Measurements from ENCODE around the gene BMP8A. TPM values are rescaled to one million over a fixed set of nuclear protein-coding genes. Genes with fewer than 3 reads are reported as not detected.

The BMP8A gene
- polyA plus RNA-seq, 1 donor from 2014 or later, result not detected

DNA sequence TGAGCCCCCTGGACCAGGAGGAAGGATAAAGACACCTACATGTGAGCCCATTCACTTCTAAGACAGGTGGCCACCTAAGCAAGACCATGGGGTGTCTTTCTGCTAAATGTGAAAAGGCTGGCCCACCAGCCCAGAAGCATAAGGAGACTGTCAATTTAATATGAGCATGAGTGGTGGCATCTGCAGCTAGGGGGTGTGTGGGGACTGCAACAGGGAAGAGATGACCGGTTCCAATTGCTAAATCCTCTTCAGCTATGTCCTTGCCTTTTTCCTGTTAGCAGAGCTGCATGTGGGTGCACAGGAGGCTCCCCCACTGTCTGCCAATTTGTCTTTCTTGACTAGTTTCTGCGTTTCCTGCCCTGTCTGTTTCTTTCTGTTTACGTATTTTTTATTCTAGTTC is 22.3 kb upstream of the BMP8A start:
- H3K4me2 ChIP-seq (ENCODE audit: low read length), result no peak overlapping the region
- no peaks in the 10 kb centered on the region for H3K79me2 ChIP-seq (replicated peaks; ENCODE audit: insufficient read depth, low read length)
- H2AFZ ChIP-seq (ENCODE audit: low read depth, low read length), result no peak overlapping the region
- H3K36me3 ChIP-seq (ENCODE audit: insufficient read depth, low read length), result peaks cover 8% of the 10 kb centered on the region
- H4K20me1 ChIP-seq (ENCODE audit: insufficient read depth), result no peaks in the 10 kb centered on the region
- H3K27ac ChIP-seq (ENCODE audit: low read length), result no peak overlapping the region
- H3K27me3 ChIP-seq (ENCODE audit: insufficient read depth, low read depth, low read length), result no peaks in the 10 kb centered on the region
- no peaks in the 10 kb centered on the region for H3K9me2 ChIP-seq (ENCODE audit: insufficient read depth, low read length)
- no peaks in the 10 kb centered on the region for H3K9me3 ChIP-seq (ENCODE audit: low read length)
- no peak overlapping the region for H3K9ac ChIP-seq (ENCODE audit: low read length)
- no peak overlapping the region for H3K4me3 ChIP-seq (ENCODE audit: low read length)
- TF ChIP-seq TAF1 (IDR thresholded peaks at IDR 0.05; ENCODE audit: low read depth), result no peak
- TF ChIP-seq, protein P1, sequence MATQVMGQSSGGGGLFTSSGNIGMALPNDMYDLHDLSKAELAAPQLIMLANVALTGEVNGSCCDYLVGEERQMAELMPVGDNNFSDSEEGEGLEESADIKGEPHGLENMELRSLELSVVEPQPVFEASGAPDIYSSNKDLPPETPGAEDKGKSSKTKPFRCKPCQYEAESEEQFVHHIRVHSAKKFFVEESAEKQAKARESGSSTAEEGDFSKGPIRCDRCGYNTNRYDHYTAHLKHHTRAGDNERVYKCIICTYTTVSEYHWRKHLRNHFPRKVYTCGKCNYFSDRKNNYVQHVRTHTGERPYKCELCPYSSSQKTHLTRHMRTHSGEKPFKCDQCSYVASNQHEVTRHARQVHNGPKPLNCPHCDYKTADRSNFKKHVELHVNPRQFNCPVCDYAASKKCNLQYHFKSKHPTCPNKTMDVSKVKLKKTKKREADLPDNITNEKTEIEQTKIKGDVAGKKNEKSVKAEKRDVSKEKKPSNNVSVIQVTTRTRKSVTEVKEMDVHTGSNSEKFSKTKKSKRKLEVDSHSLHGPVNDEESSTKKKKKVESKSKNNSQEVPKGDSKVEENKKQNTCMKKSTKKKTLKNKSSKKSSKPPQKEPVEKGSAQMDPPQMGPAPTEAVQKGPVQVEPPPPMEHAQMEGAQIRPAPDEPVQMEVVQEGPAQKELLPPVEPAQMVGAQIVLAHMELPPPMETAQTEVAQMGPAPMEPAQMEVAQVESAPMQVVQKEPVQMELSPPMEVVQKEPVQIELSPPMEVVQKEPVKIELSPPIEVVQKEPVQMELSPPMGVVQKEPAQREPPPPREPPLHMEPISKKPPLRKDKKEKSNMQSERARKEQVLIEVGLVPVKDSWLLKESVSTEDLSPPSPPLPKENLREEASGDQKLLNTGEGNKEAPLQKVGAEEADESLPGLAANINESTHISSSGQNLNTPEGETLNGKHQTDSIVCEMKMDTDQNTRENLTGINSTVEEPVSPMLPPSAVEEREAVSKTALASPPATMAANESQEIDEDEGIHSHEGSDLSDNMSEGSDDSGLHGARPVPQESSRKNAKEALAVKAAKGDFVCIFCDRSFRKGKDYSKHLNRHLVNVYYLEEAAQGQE (IDR thresholded peaks at IDR 0.05; ENCODE audit: borderline replicate concordance), result no peak
- no peak for TF ChIP-seq EZH2 (IDR thresholded peaks at IDR 0.05; ENCODE audit: borderline replicate concordance, insufficient read depth, low read length, poor library complexity, severe bottlenecking)
- TF ChIP-seq, protein P2, sequence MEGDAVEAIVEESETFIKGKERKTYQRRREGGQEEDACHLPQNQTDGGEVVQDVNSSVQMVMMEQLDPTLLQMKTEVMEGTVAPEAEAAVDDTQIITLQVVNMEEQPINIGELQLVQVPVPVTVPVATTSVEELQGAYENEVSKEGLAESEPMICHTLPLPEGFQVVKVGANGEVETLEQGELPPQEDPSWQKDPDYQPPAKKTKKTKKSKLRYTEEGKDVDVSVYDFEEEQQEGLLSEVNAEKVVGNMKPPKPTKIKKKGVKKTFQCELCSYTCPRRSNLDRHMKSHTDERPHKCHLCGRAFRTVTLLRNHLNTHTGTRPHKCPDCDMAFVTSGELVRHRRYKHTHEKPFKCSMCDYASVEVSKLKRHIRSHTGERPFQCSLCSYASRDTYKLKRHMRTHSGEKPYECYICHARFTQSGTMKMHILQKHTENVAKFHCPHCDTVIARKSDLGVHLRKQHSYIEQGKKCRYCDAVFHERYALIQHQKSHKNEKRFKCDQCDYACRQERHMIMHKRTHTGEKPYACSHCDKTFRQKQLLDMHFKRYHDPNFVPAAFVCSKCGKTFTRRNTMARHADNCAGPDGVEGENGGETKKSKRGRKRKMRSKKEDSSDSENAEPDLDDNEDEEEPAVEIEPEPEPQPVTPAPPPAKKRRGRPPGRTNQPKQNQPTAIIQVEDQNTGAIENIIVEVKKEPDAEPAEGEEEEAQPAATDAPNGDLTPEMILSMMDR (IDR thresholded peaks at IDR 0.05; ENCODE audit: poor library complexity, severe bottlenecking), result no peak
- TF ChIP-seq RAD21 (conservative IDR thresholded peaks at IDR 0.05), result no peak
- TF ChIP-seq MXI1 (conservative IDR thresholded peaks at IDR 0.05; ENCODE audit: poor library complexity, severe bottlenecking), result no peak
- no peak for TF ChIP-seq POLR2AphosphoS5 (IDR thresholded peaks at IDR 0.05)
- no peak for TF ChIP-seq EP300 (conservative IDR thresholded peaks at IDR 0.05; ENCODE audit: poor library complexity, severe bottlenecking)
- no peak for TF ChIP-seq SMC3 (conservative IDR thresholded peaks at IDR 0.05; ENCODE audit: poor library complexity)
- no peaks in the 10 kb centered on the region for H3F3A ChIP-seq (ENCODE audit: insufficient read depth, low read length, poor library complexity, severe bottlenecking)

DNA sequence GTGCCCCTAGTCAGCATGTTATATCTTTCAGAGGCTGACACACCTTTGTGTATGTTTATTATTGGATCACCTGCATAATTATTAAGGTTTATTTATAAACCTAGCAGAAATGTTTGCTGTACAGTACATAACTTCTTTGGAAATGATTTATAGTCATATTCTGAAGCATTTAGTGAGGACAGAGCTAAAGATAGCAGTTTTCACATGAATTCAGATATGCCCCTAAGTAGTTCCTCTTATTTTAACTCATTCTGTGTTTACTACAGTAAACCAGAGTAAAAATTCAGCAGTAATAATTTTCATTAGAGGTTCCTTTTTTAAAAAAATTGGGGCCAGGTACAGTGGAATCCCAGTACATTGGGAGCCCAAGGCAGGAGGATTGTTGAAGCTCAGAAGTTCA is 21.4 kb upstream of the BMP8A start:
- no peak for TF ChIP-seq RAD21 (conservative IDR thresholded peaks at IDR 0.05)
- TF ChIP-seq EP300 (conservative IDR thresholded peaks at IDR 0.05; ENCODE audit: poor library complexity, severe bottlenecking), result no peak
- TF ChIP-seq, protein P1 (IDR thresholded peaks at IDR 0.05; ENCODE audit: borderline replicate concordance), result no peak
- TF ChIP-seq TAF1 (IDR thresholded peaks at IDR 0.05; ENCODE audit: low read depth), result no peak
- TF ChIP-seq EZH2 (IDR thresholded peaks at IDR 0.05; ENCODE audit: borderline replicate concordance, insufficient read depth, low read length, poor library complexity, severe bottlenecking), result no peak
- TF ChIP-seq MXI1 (conservative IDR thresholded peaks at IDR 0.05; ENCODE audit: poor library complexity, severe bottlenecking), result no peak
- TF ChIP-seq POLR2AphosphoS5 (IDR thresholded peaks at IDR 0.05), result no peak
- TF ChIP-seq, protein P2 (IDR thresholded peaks at IDR 0.05; ENCODE audit: poor library complexity, severe bottlenecking), result no peak
- no peak for TF ChIP-seq SMC3 (conservative IDR thresholded peaks at IDR 0.05; ENCODE audit: poor library complexity)
- no peaks in the 10 kb centered on the region for H3K9me2 ChIP-seq (ENCODE audit: insufficient read depth, low read length)
- no peak overlapping the region for H3K9ac ChIP-seq (ENCODE audit: low read length)
- no peaks in the 10 kb centered on the region for H3F3A ChIP-seq (ENCODE audit: insufficient read depth, low read length, poor library complexity, severe bottlenecking)
- H3K4me3 ChIP-seq (ENCODE audit: low read length), result no peak overlapping the region
- H3K36me3 ChIP-seq (ENCODE audit: insufficient read depth, low read length), result peaks cover 6% of the 10 kb centered on the region
- no peaks in the 10 kb centered on the region for H3K27me3 ChIP-seq (ENCODE audit: insufficient read depth, low read depth, low read length)
- H3K9me3 ChIP-seq (ENCODE audit: low read length), result no peaks in the 10 kb centered on the region
- no peak overlapping the region for H2AFZ ChIP-seq (ENCODE audit: low read depth, low read length)
- H3K4me2 ChIP-seq (ENCODE audit: low read length), result no peak overlapping the region
- no peaks in the 10 kb centered on the region for H3K79me2 ChIP-seq (replicated peaks; ENCODE audit: insufficient read depth, low read length)
- H4K20me1 ChIP-seq (ENCODE audit: insufficient read depth), result no peaks in the 10 kb centered on the region
- no peak overlapping the region for H3K27ac ChIP-seq (ENCODE audit: low read length)

Data from neural cell (in vitro differentiated cells).